Uterus (tissue), 4 donors: ENCODE results near the gene MTFR1L. TPM values are rescaled to one million over a fixed set of nuclear protein-coding genes. Genes with fewer than 3 reads are reported as not detected.

Source experiments
- DNase-seq, 2 donors: peaks; one replicate each; pipeline ENCODE4 v3.0.0-alpha.2; 2019 to 2020
- H3K27ac ChIP-seq, 2 donors: fragments of 200-600 bp; sonication (generic); 1 replicate in 1 of 2; 2 replicates in 1 of 2; pipeline ENCODE4 v1.5.1; 2016 to 2018
- H3K27me3 ChIP-seq, 2 donors: fragments of 200-600 bp; sonication (generic); one replicate each; pipeline ENCODE4 v1.5.1; 2018 to 2019; ENCODE audit warnings: control low read depth in 1 of 2
- H3K36me3 ChIP-seq, 2 donors: fragments of 200-600 bp; sonication (generic); one replicate each; pipeline ENCODE4 v1.5.1; 2019; ENCODE audit warnings: control low read depth in 1 of 2
- H3K4me1 ChIP-seq, 2 donors: fragments of 200-600 bp; sonication (generic); one replicate each; pipeline ENCODE4 v1.5.1; 2018 to 2019; ENCODE audit warnings: control low read depth in 1 of 2
- H3K4me3 ChIP-seq, 2 donors: fragments of 200-600 bp; sonication (generic); 1 replicate in 1 of 2; 2 replicates in 1 of 2; pipeline ENCODE4 v1.5.1; 2018 to 2019; ENCODE audit warnings: mild to moderate bottlenecking in 1 of 2
- H3K9me3 ChIP-seq, 2 donors: fragments of 200-600 bp; sonication (generic); one replicate each; pipeline ENCODE4 v1.5.1; 2019; ENCODE audit warnings: control low read depth in 1 of 2
- CTCF ChIP-seq, 4 experiments: fragments of 200-600 bp in 2 of 4; fragments of 450-650 bp in 2 of 4; sonication (generic) in 2 of 4; IDR thresholded peaks; one replicate each; pipeline ENCODE4 v1.5.1; 2016 to 2019; ENCODE audit warnings: antibody characterized with exemption in 4 of 4, mild to moderate bottlenecking in 2 of 4, moderate library complexity in 1 of 4
- POLR2A ChIP-seq, 2 donors: fragments of 450-650 bp; IDR thresholded peaks; one replicate each; pipeline ENCODE4 v1.6.1; 2016; ENCODE audit warnings: antibody characterized with exemption in 2 of 2, mild to moderate bottlenecking in 1 of 2, moderate library complexity in 1 of 2
- intact Hi-C: fragments of 100-400 bp; cut with DNase I; formaldehyde crosslinking; loops from one replicate; pipeline ENCODE4 v1.15.1; 2023; ENCODE audit warnings: low total_unique reads
- total RNA-seq, 4 donors: library from RNA; depleted of rRNA in 3 of 4; stranded (reverse); fragments of >200 nt in 3 of 4; gene quantifications; one replicate each; pipeline versions ENCODE4 v1.1.0 to v1.2.4, GENCODE V29; 2014 to 2023
- donor health status: DM: yes; HTN: yes; CAD: no.

The MTFR1L gene
- total RNA-seq, 4 donors from 2014 or later = 51.5 to 106 (median 63.7) TPM

GRCh38 chr1:25869909-25870606 is 50.3 kb downstream of the MTFR1L start:
- intact Hi-C loops = no loop called here
- no peaks in the 10 kb centered on the region for H3K27me3 ChIP-seq
- H3K36me3 ChIP-seq = no peaks in the 10 kb centered on the region
- no peak for DNase-seq
- no peak overlapping the region for H3K27ac ChIP-seq
- peaks cover 0 to 10% of the 10 kb centered on the region in 2 donors for H3K4me1 ChIP-seq
- H3K9me3 ChIP-seq = no peaks in the 10 kb centered on the region
- TF ChIP-seq CTCF (IDR thresholded peaks at IDR 0.05) (no peak), POLR2A (IDR thresholded peaks at IDR 0.05) (no peak)
- H3K4me3 ChIP-seq = no peak overlapping the region

GRCh38 chr1:25870614-25871013 is 50.9 kb downstream of the MTFR1L start:
- no peaks in the 10 kb centered on the region for H3K27me3 ChIP-seq
- H3K36me3 ChIP-seq = no peaks in the 10 kb centered on the region
- peaks cover 0 to 10% of the 10 kb centered on the region in 2 donors for H3K4me1 ChIP-seq
- TF ChIP-seq POLR2A (IDR thresholded peaks at IDR 0.05) = no peak
- no peak for TF ChIP-seq CTCF (IDR thresholded peaks at IDR 0.05)
- no peaks in the 10 kb centered on the region for H3K9me3 ChIP-seq
- no peak overlapping the region for H3K27ac ChIP-seq
- no peak for DNase-seq
- intact Hi-C loops = no loop called here
- H3K4me3 ChIP-seq = no peak overlapping the region

GRCh38 chr1:25871086-25871703 is 51.4 kb downstream of the MTFR1L start:
- no peak for DNase-seq
- no peak for TF ChIP-seq POLR2A (IDR thresholded peaks at IDR 0.05)
- TF ChIP-seq CTCF (IDR thresholded peaks at IDR 0.05) = no peak
- intact Hi-C loops = no loop called here
- Histone ChIP-seq H3K9me3 (no peaks in the 10 kb centered on the region), H3K4me3 (no peak overlapping the region), H3K27me3 (no peaks in the 10 kb centered on the region), H3K27ac (peak overlapping the region in 1 of 2 donors; percentile 24), H3K36me3 (no peaks in the 10 kb centered on the region), H3K4me1 (peaks cover 0 to 10% of the 10 kb centered on the region in 2 donors)

DNA sequence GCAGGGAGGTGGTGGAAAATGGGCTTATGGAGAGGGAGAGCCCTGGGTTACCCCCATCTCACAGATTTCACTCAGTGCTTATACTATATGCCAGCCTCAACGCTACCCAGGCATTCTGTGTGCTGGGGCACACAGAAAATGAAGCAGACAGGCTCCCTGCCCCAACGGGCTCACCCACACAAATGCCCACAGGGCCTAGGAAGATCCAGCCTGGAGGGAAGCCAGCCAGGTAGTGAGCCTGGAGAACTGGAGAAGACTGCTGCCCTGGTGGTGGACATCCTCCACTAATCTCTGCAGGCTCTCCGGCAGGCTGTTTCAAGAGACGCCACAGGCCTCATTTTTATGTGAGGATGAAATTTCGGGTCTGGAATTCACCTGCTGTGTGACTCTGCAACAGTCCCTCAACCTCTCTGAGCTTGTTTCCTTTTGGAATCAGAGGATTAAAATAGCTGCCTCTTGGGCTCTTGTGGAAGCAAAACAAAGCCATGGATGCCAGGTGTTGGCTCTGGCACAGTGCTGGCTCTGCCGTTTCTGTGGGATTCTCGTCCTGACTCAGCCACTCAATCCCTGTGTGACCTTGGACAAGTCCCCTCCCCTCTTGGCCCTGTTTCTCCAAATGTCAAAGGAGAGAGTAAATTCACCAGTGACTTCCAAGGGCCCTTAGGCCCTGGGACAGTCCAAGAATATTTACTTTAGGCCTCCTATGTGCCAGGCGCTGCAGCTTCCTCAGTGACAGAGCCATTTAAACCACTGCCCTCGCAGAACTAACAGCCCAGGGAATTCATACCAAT is 52.1 kb downstream of the MTFR1L start:
- H3K27me3 ChIP-seq = no peaks in the 10 kb centered on the region
- no peak overlapping the region for H3K4me3 ChIP-seq
- TF ChIP-seq CTCF (IDR thresholded peaks at IDR 0.05) = no peak
- TF ChIP-seq POLR2A (IDR thresholded peaks at IDR 0.05) = no peak
- intact Hi-C loops = no loop called here
- H3K27ac ChIP-seq = peak overlapping the region in 1 of 2 donors; percentile 24
- no peak for DNase-seq
- H3K9me3 ChIP-seq = no peaks in the 10 kb centered on the region
- peaks cover 0 to 10% of the 10 kb centered on the region in 2 donors for H3K4me1 ChIP-seq
- no peaks in the 10 kb centered on the region for H3K36me3 ChIP-seq

DNA sequence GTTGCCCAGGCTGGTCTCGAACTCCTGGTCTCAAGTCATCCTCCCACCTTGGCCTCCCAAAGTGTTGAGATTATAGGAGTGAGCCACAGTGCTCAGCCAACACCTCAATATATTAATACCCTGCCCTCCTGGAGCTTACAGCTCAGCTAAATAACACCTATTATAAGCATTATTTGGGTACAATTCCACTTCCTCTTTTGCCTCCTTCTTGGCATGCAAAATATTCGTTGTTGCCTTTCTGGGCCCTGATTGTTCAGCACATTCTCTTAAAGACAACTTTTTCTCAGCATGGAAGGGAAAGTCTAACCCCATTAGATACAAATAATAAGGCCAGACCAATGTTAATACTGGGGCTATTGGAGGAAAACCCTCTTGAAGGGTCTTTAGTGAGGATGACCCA is 53.0 kb downstream of the MTFR1L start:
- no peaks in the 10 kb centered on the region for H3K27me3 ChIP-seq
- no peak for DNase-seq
- no peaks in the 10 kb centered on the region for H3K9me3 ChIP-seq
- H3K27ac ChIP-seq = no peak overlapping the region
- no peak for TF ChIP-seq CTCF (IDR thresholded peaks at IDR 0.05)
- TF ChIP-seq POLR2A (IDR thresholded peaks at IDR 0.05) = no peak
- H3K4me3 ChIP-seq = no peak overlapping the region
- intact Hi-C loops = no loop called here
- no peaks in the 10 kb centered on the region for H3K36me3 ChIP-seq
- peaks cover 0 to 10% of the 10 kb centered on the region in 2 donors for H3K4me1 ChIP-seq
